ENCODE measurements around the gene ARG2. TPM values are rescaled to one million over a fixed set of nuclear protein-coding genes. Genes with fewer than 3 reads are reported as not detected.

ARG2 gene
- total RNA-seq, 1 experiment from 2014 or later: 17.6 TPM

DNA sequence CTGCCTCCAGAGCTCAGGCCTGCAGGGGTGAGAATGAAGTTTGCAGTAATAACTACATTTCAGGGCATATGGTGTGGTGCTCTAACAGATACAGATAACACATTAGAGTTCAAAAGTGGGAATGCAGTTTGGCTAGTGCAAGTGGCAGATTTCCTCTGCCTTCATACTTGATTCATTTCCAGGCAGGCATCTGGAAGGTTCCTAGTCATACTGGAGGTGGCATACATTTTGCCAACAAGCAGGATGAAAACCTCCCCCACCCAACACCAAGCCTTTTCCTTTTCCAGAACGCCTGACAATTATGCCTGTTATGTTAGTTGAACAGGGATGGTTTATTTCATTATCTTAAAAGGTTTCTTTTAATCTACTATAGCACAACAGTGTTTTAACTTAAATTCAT lies 30.4 kb downstream of the ARG2 start:
- H3K27ac Mint-ChIP-seq (ENCODE audit: low read depth, unreplicated experiment): peak overlapping the region; percentile 93
- H3K4me3 Mint-ChIP-seq (ENCODE audit: unreplicated experiment): no peak overlapping the region
- H3K36me3 Mint-ChIP-seq (ENCODE audit: insufficient read depth, unreplicated experiment): peaks cover 58% of the 10 kb centered on the region
- BruUV-seq (replicated peaks): no TSS peak
- intact Hi-C loops (cut with micrococcal nuclease): no loop called here
- CTCF ChIA-PET: interaction anchor here (0.5 to 1.8 kb wide), 5 partner anchors 11 to 50 kb away, joined by 3 to 7 read pairs (median 4); no protein-coding TSS in a partner anchor
- H3K4me1 Mint-ChIP-seq (ENCODE audit: insufficient read depth, unreplicated experiment): peaks cover 16% of the 10 kb centered on the region
- TF ChIP-seq, protein P1, sequence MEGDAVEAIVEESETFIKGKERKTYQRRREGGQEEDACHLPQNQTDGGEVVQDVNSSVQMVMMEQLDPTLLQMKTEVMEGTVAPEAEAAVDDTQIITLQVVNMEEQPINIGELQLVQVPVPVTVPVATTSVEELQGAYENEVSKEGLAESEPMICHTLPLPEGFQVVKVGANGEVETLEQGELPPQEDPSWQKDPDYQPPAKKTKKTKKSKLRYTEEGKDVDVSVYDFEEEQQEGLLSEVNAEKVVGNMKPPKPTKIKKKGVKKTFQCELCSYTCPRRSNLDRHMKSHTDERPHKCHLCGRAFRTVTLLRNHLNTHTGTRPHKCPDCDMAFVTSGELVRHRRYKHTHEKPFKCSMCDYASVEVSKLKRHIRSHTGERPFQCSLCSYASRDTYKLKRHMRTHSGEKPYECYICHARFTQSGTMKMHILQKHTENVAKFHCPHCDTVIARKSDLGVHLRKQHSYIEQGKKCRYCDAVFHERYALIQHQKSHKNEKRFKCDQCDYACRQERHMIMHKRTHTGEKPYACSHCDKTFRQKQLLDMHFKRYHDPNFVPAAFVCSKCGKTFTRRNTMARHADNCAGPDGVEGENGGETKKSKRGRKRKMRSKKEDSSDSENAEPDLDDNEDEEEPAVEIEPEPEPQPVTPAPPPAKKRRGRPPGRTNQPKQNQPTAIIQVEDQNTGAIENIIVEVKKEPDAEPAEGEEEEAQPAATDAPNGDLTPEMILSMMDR (IDR thresholded peaks at IDR 0.05; ENCODE audit: unreplicated experiment): no peak
- H3K9me3 Mint-ChIP-seq (ENCODE audit: unreplicated experiment): no peaks in the 10 kb centered on the region
- DNase-seq (ENCODE audit: unreplicated experiment): no peak
- POLR2A ChIA-PET: interaction anchor here (0.6 to 1.7 kb wide), 9 partner anchors 10 to 1142 kb away, joined by 3 to 8 read pairs (median 3); no protein-coding TSS in a partner anchor
- H3K27me3 Mint-ChIP-seq (ENCODE audit: insufficient read depth, unreplicated experiment): no peaks in the 10 kb centered on the region

DNA sequence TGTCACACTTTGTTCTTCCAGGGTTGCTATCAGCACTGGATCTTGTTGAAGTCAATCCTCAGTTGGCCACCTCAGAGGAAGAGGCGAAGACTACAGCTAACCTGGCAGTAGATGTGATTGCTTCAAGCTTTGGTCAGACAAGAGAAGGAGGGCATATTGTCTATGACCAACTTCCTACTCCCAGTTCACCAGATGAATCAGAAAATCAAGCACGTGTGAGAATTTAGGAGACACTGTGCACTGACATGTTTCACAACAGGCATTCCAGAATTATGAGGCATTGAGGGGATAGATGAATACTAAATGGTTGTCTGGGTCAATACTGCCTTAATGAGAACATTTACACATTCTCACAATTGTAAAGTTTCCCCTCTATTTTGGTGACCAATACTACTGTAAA lies 31.0 kb downstream of the ARG2 start:
- intact Hi-C loops (cut with micrococcal nuclease): no loop called here
- H3K4me3 Mint-ChIP-seq (ENCODE audit: unreplicated experiment): peak overlapping the region; percentile 14
- TSS peak; percentile 4 for BruUV-seq (replicated peaks)
- POLR2A ChIA-PET: interaction anchor here (0.6 to 1.7 kb wide), 9 partner anchors 9 to 66 kb away, joined by 3 to 8 read pairs (median 4); no protein-coding TSS in a partner anchor
- H3K27me3 Mint-ChIP-seq (ENCODE audit: insufficient read depth, unreplicated experiment): no peaks in the 10 kb centered on the region
- H3K36me3 Mint-ChIP-seq (ENCODE audit: insufficient read depth, unreplicated experiment): peaks cover 63% of the 10 kb centered on the region
- H3K4me1 Mint-ChIP-seq (ENCODE audit: insufficient read depth, unreplicated experiment): peaks cover 16% of the 10 kb centered on the region
- H3K9me3 Mint-ChIP-seq (ENCODE audit: unreplicated experiment): no peaks in the 10 kb centered on the region
- DNase-seq (ENCODE audit: unreplicated experiment): peak; percentile 74
- peak overlapping the region; percentile 93 for H3K27ac Mint-ChIP-seq (ENCODE audit: low read depth, unreplicated experiment)
- TF ChIP-seq, protein P1 (IDR thresholded peaks at IDR 0.05; ENCODE audit: unreplicated experiment): no peak
- CTCF ChIA-PET: interaction anchor here (0.6 to 3.8 kb wide), 7 partner anchors 28 to 1737 kb away, joined by 3 to 21 read pairs (median 4); no protein-coding TSS in a partner anchor

DNA sequence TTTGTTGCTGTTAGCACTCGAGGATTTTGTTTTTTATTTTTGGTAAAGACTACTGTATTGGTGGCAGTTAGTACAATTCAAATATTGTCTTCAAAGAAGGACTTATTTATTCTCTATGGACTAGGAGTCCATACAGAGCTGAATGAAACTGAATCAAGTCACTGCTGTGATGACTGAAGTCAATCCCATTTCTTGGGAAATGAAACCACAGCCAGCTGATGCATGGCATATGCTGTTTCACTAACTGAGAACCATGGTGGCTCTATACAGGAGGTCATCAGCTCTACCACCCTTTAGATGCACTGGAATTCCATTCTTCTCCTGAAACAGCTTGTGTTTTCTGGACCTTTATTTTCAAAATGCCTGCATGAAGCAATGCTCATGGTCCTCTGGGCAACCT lies 32.5 kb downstream of the ARG2 start:
- BruUV-seq (replicated peaks): no TSS peak
- Mint-ChIP-seq H3K27me3 (ENCODE audit: insufficient read depth, unreplicated experiment) (no peaks in the 10 kb centered on the region), H3K4me1 (ENCODE audit: insufficient read depth, unreplicated experiment) (peaks cover 16% of the 10 kb centered on the region), H3K9me3 (ENCODE audit: unreplicated experiment) (no peaks in the 10 kb centered on the region), H3K36me3 (ENCODE audit: insufficient read depth, unreplicated experiment) (peaks cover 64% of the 10 kb centered on the region), H3K27ac (ENCODE audit: low read depth, unreplicated experiment) (peak overlapping the region; percentile 93), H3K4me3 (ENCODE audit: unreplicated experiment) (no peak overlapping the region)
- intact Hi-C loops (cut with micrococcal nuclease): no loop called here
- POLR2A ChIA-PET: interaction anchor here (0.6 to 1.3 kb wide), 6 partner anchors 13 to 136 kb away, joined by 3 to 4 read pairs (median 4); partner anchors contain the start of gene PIGH
- TF ChIP-seq, protein P1 (IDR thresholded peaks at IDR 0.05; ENCODE audit: unreplicated experiment): no peak
- no peak for DNase-seq (ENCODE audit: unreplicated experiment)
- CTCF ChIA-PET: interaction anchor here (0.7 to 3.8 kb wide), 8 partner anchors 10 to 127 kb away, joined by 3 to 21 read pairs (median 4); no protein-coding TSS in a partner anchor

DNA sequence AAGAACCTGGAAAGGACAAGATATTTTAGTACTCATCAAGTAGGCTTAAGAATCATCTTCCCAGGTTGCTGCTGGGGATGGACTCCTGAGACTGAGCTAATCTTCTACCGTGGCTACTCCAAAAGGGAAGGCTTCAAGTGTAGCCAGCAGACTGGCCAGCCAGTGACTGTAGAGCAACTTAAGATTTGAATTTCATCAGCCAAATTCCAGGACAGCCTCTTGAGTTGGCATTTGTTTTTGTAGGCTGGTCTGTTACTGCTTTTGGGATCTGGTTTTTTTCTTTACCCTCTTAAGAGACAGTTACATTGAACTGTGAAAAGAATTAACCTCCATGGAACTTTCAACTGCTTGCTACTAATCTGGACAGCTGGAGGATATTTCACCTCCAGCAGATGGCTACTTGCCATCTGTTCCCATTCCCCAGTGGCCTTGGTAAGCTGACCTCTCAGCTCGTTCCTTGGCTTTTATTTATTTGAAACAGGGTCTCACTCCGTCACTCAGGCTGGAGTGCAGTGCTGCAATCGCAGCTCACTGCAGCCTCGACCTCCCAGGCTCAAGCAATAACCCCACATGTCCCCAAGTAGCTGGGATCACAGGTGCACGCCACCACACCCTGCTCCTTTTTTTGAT lies 34.0 kb downstream of the ARG2 start:
- ChIA-PET POLR2A (no interaction called here), CTCF (interaction anchor here (1.5 to 3.8 kb wide), 3 partner anchors 35 to 69 kb away, joined by 4 to 21 read pairs (median 4); no protein-coding TSS in a partner anchor)
- DNase-seq (ENCODE audit: unreplicated experiment): no peak
- H3K36me3 Mint-ChIP-seq (ENCODE audit: insufficient read depth, unreplicated experiment): peaks cover 69% of the 10 kb centered on the region
- peaks cover 16% of the 10 kb centered on the region for H3K4me1 Mint-ChIP-seq (ENCODE audit: insufficient read depth, unreplicated experiment)
- peak overlapping the region; percentile 22 for H3K27ac Mint-ChIP-seq (ENCODE audit: low read depth, unreplicated experiment)
- TF ChIP-seq, protein P1 (IDR thresholded peaks at IDR 0.05; ENCODE audit: unreplicated experiment): no peak
- H3K9me3 Mint-ChIP-seq (ENCODE audit: unreplicated experiment): no peaks in the 10 kb centered on the region
- no TSS peak for BruUV-seq (replicated peaks)
- no peaks in the 10 kb centered on the region for H3K27me3 Mint-ChIP-seq (ENCODE audit: insufficient read depth, unreplicated experiment)
- H3K4me3 Mint-ChIP-seq (ENCODE audit: unreplicated experiment): no peak overlapping the region
- intact Hi-C loops (cut with micrococcal nuclease): no loop called here

Measured in MCF 10A (cell line).